Aorta (tissue), 5 donors: ENCODE results near the gene EXOC4. TPM values are rescaled to one million over a fixed set of nuclear protein-coding genes. Genes with fewer than 3 reads are reported as not detected.

Source experiments
- ATAC-seq: fragments of 200-7000 bp; cut with Tn5 transposase; one replicate; pipeline ENCODE4 v1.9.1; 2022; ENCODE audit warnings: moderate library complexity; ENCODE audit not compliant: low FRiP score
- DNase-seq, 2 donors: peaks; one replicate each; pipeline ENCODE4 v3.0.0-alpha.2; 2020
- H3K27ac ChIP-seq, 2 donors: one replicate each; pipeline ENCODE4 v1.5.1; 2013; ENCODE audit warnings: low read length in 2 of 2, mild to moderate bottlenecking in 2 of 2, moderate library complexity in 2 of 2, control low read depth in 1 of 2, inconsistent platforms in 1 of 2, low read depth in 1 of 2
- H3K27me3 ChIP-seq, 2 donors: one replicate each; pipeline ENCODE4 v1.6.1; 2013; ENCODE audit warnings: control low read depth in 1 of 2, low read length in 1 of 2, mild to moderate bottlenecking in 1 of 2, moderate library complexity in 1 of 2; ENCODE audit not compliant: insufficient read depth in 2 of 2, control insufficient read depth in 1 of 2
- H3K36me3 ChIP-seq, 2 donors: one replicate each; pipeline ENCODE4 v1.6.1; 2013; ENCODE audit warnings: control low read depth in 1 of 2, low read length in 1 of 2, mild to moderate bottlenecking in 1 of 2; ENCODE audit not compliant: insufficient read depth in 2 of 2, control insufficient read depth in 1 of 2
- H3K4me1 ChIP-seq, 2 donors: one replicate each; pipeline ENCODE4 v1.6.1; 2013; ENCODE audit warnings: low read length in 2 of 2, control low read depth in 1 of 2, mild to moderate bottlenecking in 1 of 2, moderate library complexity in 1 of 2; ENCODE audit not compliant: insufficient read depth in 2 of 2, control insufficient read depth in 1 of 2
- H3K4me3 ChIP-seq, 2 donors: one replicate each; pipeline ENCODE4 v1.5.1; 2013; ENCODE audit warnings: low read length in 2 of 2, control low read depth in 1 of 2, mild to moderate bottlenecking in 1 of 2
- H3K9me3 ChIP-seq: one replicate; pipeline ENCODE4 v1.6.1; 2013; ENCODE audit warnings: mild to moderate bottlenecking, low read length; ENCODE audit not compliant: control insufficient read depth
- WGBS, 2 donors: extraction: QIAGEN DNeasy Blood & Tissue Kit; methylation state at CpG; one replicate each; pipeline ENCODE4 v1.1.7; 2013; 5-methylcytosine and 5-hydroxymethylcytosine counted together
- intact Hi-C, 2 donors: fragments of 100-400 bp; cut with DNase I; formaldehyde crosslinking; loops; one replicate each; pipeline versions ENCODE4 v1.14.2 to v1.15.0; 2022
- polyA plus RNA-seq, 2 donors: library from polyadenylated mRNA; stranded (reverse); fragments of 200-250 nt; gene quantifications; one replicate each; pipeline ENCODE4 v1.2.3, GENCODE V29; 2013
- total RNA-seq, 2 donors: library from RNA; stranded (reverse); fragmentation: NEBNext Ultra II Directional; extraction: Animal tissue kit (Norgen Biotek cat#: 25700); gene quantifications; one replicate each; pipeline ENCODE4 v1.2.1, GENCODE V29; 2021
- donor health status: healthy with polysubstance abuse.
- donor health status: Bipolar disorder and iron deficiency.
- donor health status: DM: no; HTN: no; CAD: no.
- donor health status: DM: no; HTN: no; CAD: no.
- donor health status: DM: yes; HTN: yes; CAD: no.

Gene EXOC4
- total and polyA plus RNA-seq, 4 donors = 19.9 to 109 (median 45.9) TPM

- WGBS, 2 donors = 94 to 96% methylated on average over 1 of the region's 1 CpG
- intact Hi-C loops = no loop called here
- no peak overlapping the region for H3K27ac ChIP-seq
Measured at GRCh38 chr7:133940368-133940767, 687.5 kb downstream of the EXOC4 start.

GRCh38 chr7:133941496-133941895, 688.6 kb downstream of the EXOC4 start:
- peaks cover 4 to 5% of the 10 kb centered on the region in 2 donors for H3K36me3 ChIP-seq
- H3K27me3 ChIP-seq = no peaks in the 10 kb centered on the region
- no peaks in the 10 kb centered on the region for H3K4me1 ChIP-seq
- ATAC-seq (no peak), DNase-seq (no peak)
- H3K4me3 ChIP-seq = no peak overlapping the region
- intact Hi-C loops = no loop called here
- WGBS, 2 donors = 54 to 61% methylated on average over 2 of the region's 2 CpGs
- H3K27ac ChIP-seq = no peak overlapping the region
- no peaks in the 10 kb centered on the region for H3K9me3 ChIP-seq

More at GRCh38 chr7:133940368-133940767, 687.5 kb downstream of the EXOC4 start:
- Histone ChIP-seq H3K9me3 (no peaks in the 10 kb centered on the region), H3K36me3 (peaks cover 4 to 5% of the 10 kb centered on the region in 2 donors), H3K27me3 (no peaks in the 10 kb centered on the region), H3K4me1 (no peaks in the 10 kb centered on the region), H3K4me3 (no peak overlapping the region)
- no peak for DNase-seq
- no peak for ATAC-seq

- Histone ChIP-seq H3K36me3 (no peaks in the 10 kb centered on the region), H3K27me3 (no peaks in the 10 kb centered on the region), H3K9me3 (no peaks in the 10 kb centered on the region), H3K27ac (no peak overlapping the region), H3K4me1 (no peaks in the 10 kb centered on the region), H3K4me3 (no peak overlapping the region)
- DNase-seq (no peak), ATAC-seq (no peak)
- WGBS, 2 donors = 72 to 73% methylated on average over 5 of the region's 5 CpGs
- intact Hi-C loops = no loop called here
Measured at GRCh38 chr7:133945497-133945896, 692.6 kb downstream of the EXOC4 start.

GRCh38 chr7:133947458-133948254, 694.8 kb downstream of the EXOC4 start:
- ATAC-seq = no peak
- no peak overlapping the region for H3K27ac ChIP-seq
- H3K4me3 ChIP-seq = no peak overlapping the region
- peaks cover 0 to 2% of the 10 kb centered on the region in 2 donors for H3K36me3 ChIP-seq
- 91 to 93% methylated on average over 6 of the region's 6 CpGs for WGBS, 2 donors
- H3K27me3 ChIP-seq = no peaks in the 10 kb centered on the region
- H3K4me1 ChIP-seq = no peaks in the 10 kb centered on the region
- DNase-seq = no peak
- intact Hi-C loops = no loop called here
- H3K9me3 ChIP-seq = no peaks in the 10 kb centered on the region

- intact Hi-C loops = no loop called here
- H3K27me3 ChIP-seq = no peaks in the 10 kb centered on the region
- ATAC-seq = no peak
- no peaks in the 10 kb centered on the region for H3K4me1 ChIP-seq
- no peak overlapping the region for H3K27ac ChIP-seq
- no peak for DNase-seq
- H3K9me3 ChIP-seq = no peaks in the 10 kb centered on the region
- peaks cover 0 to 2% of the 10 kb centered on the region in 2 donors for H3K36me3 ChIP-seq
- 77 to 80% methylated on average over 6 of the region's 6 CpGs for WGBS, 2 donors
- no peak overlapping the region for H3K4me3 ChIP-seq
Measured at GRCh38 chr7:133948588-133948987, 695.7 kb downstream of the EXOC4 start.

- Histone ChIP-seq H3K4me3 (no peak overlapping the region), H3K36me3 (peaks cover 0 to 2% of the 10 kb centered on the region in 2 donors), H3K27me3 (no peaks in the 10 kb centered on the region), H3K4me1 (no peaks in the 10 kb centered on the region), H3K9me3 (no peaks in the 10 kb centered on the region), H3K27ac (no peak overlapping the region)
- intact Hi-C loops = no loop called here
- ATAC-seq (no peak), DNase-seq (no peak)
- WGBS, 2 donors = 61 to 70% methylated on average over 4 of the region's 4 CpGs
Measured at GRCh38 chr7:133950855-133951254, 698.0 kb downstream of the EXOC4 start.

- H3K4me1 ChIP-seq = no peaks in the 10 kb centered on the region
- no peak for ATAC-seq
- WGBS, 2 donors = 95 to 99% methylated on average over 2 of the region's 2 CpGs
- no peak for DNase-seq
- no peaks in the 10 kb centered on the region for H3K27me3 ChIP-seq
- H3K9me3 ChIP-seq = no peaks in the 10 kb centered on the region
- H3K4me3 ChIP-seq = no peak overlapping the region
- no peak overlapping the region for H3K27ac ChIP-seq
- intact Hi-C loops = no loop called here
- peaks cover 0 to 2% of the 10 kb centered on the region in 2 donors for H3K36me3 ChIP-seq
Measured at GRCh38 chr7:133955208-133955607, 702.3 kb downstream of the EXOC4 start.

GRCh38 chr7:133957845-133958244, 705.0 kb downstream of the EXOC4 start:
- H3K27me3 ChIP-seq = no peaks in the 10 kb centered on the region
- 82 to 84% methylated on average over 2 of the region's 2 CpGs for WGBS, 2 donors
- no peaks in the 10 kb centered on the region for H3K36me3 ChIP-seq
- ATAC-seq = no peak
- DNase-seq = no peak
- no peaks in the 10 kb centered on the region for H3K9me3 ChIP-seq
- H3K4me1 ChIP-seq = no peaks in the 10 kb centered on the region
- intact Hi-C loops = no loop called here
- H3K4me3 ChIP-seq = no peak overlapping the region
- no peak overlapping the region for H3K27ac ChIP-seq

GRCh38 chr7:133958822-133959221, 705.9 kb downstream of the EXOC4 start:
- DNase-seq = no peak
- Histone ChIP-seq H3K4me1 (no peaks in the 10 kb centered on the region), H3K9me3 (no peaks in the 10 kb centered on the region), H3K4me3 (no peak overlapping the region), H3K27me3 (no peaks in the 10 kb centered on the region), H3K36me3 (no peaks in the 10 kb centered on the region), H3K27ac (no peak overlapping the region)
- intact Hi-C loops = no loop called here
- ATAC-seq = no peak
- 95 to 97% methylated on average over 1 of the region's 1 CpG for WGBS, 2 donors
